ENCODE measurements around the gene PTBP1. TPM values are rescaled to one million over a fixed set of nuclear protein-coding genes. Genes with fewer than 3 reads are reported as not detected.

The PTBP1 gene
- total and polyA plus RNA-seq, 2 donors (not counting 3 experiments of a cell fraction or from before 2014, with no cell fraction given) = 382 to 623 TPM

- Histone ChIP-seq H2AFZ (ENCODE audit: low read depth, low read length) (peak overlapping the region; percentile 55), H3K9me3 (replicated peaks; ENCODE audit: control insufficient read depth, insufficient read depth, low read length) (no peaks in the 10 kb centered on the region), H3K36me3 (ENCODE audit: control insufficient read depth in 2 of 2, extremely low read depth in 1 of 2, insufficient read depth in 2 of 2, low read length in 2 of 2) (no peaks in the 10 kb centered on the region), H3K79me2 (ENCODE audit: control insufficient read depth, insufficient read depth, low read length) (no peaks in the 10 kb centered on the region), H3K9ac (replicated peaks; ENCODE audit: extremely low read depth, insufficient read depth, low read length) (no peak overlapping the region), H3K9me1 (replicated peaks; ENCODE audit: control insufficient read depth, extremely low read depth, insufficient read depth, low read length) (no peaks in the 10 kb centered on the region), H3K27ac (ENCODE audit: insufficient read depth, low read depth, low read length) (no peak overlapping the region), H3K27me3 (ENCODE audit: control insufficient read depth in 2 of 2, insufficient read depth in 2 of 2, low read length in 2 of 2) (no peaks in the 10 kb centered on the region), H3K4me2 (ENCODE audit: insufficient read depth, low read length) (no peak overlapping the region), H3K4me1 (ENCODE audit: control insufficient read depth, extremely low read depth, insufficient read depth, low read length) (no peaks in the 10 kb centered on the region), H3K4me3 (replicated peaks in 1 of 3; ENCODE audit: insufficient read depth in 1 of 3, low read depth in 1 of 3, low read length in 3 of 3) (no peak overlapping the region), H4K20me1 (replicated peaks; ENCODE audit: control insufficient read depth, extremely low read depth, insufficient read depth, low read length) (no peaks in the 10 kb centered on the region)
- BruUV-seq (replicated peaks) = no TSS peak
- ChIA-PET POLR2A (no interaction called here), CTCF (interaction anchor here (1.1 kb wide), 1 partner anchor 81 kb away, joined by 10 read pairs; no protein-coding TSS in a partner anchor)
- dilution Hi-C loops (cut with MboI; ENCODE audit: extremely low pct_ligation_motif_present, low sequenced_read_pairs) (no loop called here), intact Hi-C loops (cut with micrococcal nuclease) (no loop called here)
- FAIRE-seq = no peak
- no peak for TF ChIP-seq EZH2 (IDR thresholded peaks at IDR 0.05; ENCODE audit: borderline replicate concordance, low read depth, low read length, severe bottlenecking)
- DNase-seq (ENCODE audit: low read depth, low spot score) = no peak
These were observed 53.7 kb downstream of the PTBP1 start for GRCh38 chr19:850979-851335.

DNA sequence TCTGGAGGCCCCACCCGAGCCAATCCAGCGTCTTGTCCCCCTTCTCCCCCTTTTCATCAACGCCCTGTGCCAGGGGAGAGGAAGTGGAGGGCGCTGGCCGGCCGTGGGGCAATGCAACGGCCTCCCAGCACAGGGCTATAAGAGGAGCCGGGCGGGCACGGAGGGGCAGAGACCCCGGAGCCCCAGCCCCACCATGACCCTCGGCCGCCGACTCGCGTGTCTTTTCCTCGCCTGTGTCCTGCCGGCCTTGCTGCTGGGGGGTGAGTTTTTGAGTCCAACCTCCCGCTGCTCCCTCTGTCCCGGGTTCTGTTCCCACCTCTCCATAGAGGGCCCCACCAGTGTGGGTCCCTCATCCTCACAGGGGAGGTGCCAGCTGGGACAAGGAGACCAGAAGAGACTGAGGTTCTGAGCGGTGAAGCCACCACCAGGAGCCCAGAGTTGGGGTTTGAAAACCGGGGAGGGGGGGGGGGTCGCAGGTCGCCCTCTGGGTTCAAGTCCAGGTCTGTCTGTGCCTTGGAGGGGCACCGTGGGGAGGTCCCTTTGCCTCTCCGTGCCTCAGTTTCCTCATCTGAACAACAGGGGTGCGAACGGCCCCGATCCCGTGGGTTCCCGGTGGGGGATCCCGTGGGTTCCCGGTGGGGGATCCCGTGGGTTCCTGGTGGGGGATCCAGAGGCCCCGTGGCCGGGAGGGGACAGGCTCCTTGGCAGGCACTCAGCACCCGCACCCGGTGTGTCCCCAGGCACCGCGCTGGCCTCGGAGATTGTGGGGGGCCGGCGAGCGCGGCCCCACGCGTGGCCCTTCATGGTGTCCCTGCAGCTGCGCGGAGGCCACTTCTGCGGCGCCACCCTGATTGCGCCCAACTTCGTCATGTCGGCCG is 55.1 kb downstream of the PTBP1 start, which contains the start of gene ELANE:
Gene ELANE (plus strand): TSS at position 168 of the 878 bp plus-strand sequence. CDS start 26 bp downstream, at position 194.
- no peak within 1 kb of the TSS for H3K9ac ChIP-seq (replicated peaks; ENCODE audit: extremely low read depth, insufficient read depth, low read length)
- TF ChIP-seq EZH2 (IDR thresholded peaks at IDR 0.05; ENCODE audit: borderline replicate concordance, low read depth, low read length, severe bottlenecking) = peak; percentile 30
- no peak for TF ChIP-seq MYC (IDR thresholded peaks at IDR 0.05; ENCODE audit: low read depth, low read length)
- TF ChIP-seq FOS (IDR thresholded peaks at IDR 0.05; ENCODE audit: borderline replicate concordance, insufficient read depth, low read length) = no peak
- TF ChIP-seq, protein P1, sequence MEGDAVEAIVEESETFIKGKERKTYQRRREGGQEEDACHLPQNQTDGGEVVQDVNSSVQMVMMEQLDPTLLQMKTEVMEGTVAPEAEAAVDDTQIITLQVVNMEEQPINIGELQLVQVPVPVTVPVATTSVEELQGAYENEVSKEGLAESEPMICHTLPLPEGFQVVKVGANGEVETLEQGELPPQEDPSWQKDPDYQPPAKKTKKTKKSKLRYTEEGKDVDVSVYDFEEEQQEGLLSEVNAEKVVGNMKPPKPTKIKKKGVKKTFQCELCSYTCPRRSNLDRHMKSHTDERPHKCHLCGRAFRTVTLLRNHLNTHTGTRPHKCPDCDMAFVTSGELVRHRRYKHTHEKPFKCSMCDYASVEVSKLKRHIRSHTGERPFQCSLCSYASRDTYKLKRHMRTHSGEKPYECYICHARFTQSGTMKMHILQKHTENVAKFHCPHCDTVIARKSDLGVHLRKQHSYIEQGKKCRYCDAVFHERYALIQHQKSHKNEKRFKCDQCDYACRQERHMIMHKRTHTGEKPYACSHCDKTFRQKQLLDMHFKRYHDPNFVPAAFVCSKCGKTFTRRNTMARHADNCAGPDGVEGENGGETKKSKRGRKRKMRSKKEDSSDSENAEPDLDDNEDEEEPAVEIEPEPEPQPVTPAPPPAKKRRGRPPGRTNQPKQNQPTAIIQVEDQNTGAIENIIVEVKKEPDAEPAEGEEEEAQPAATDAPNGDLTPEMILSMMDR (IDR thresholded peaks at IDR 0.05; ENCODE audit: extremely low read depth in 1 of 2, insufficient read depth in 1 of 2, low read depth in 1 of 2, low read length in 2 of 2) = no peak
- no peak for TF ChIP-seq POLR2AphosphoS5 (IDR thresholded peaks at IDR 0.05; ENCODE audit: insufficient read depth, low read depth, low read length)
- TF ChIP-seq, protein P2, sequence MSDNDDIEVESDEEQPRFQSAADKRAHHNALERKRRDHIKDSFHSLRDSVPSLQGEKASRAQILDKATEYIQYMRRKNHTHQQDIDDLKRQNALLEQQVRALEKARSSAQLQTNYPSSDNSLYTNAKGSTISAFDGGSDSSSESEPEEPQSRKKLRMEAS (IDR thresholded peaks at IDR 0.05; ENCODE audit: insufficient read depth, insufficient read length) = no peak
- TF ChIP-seq JUN (IDR thresholded peaks at IDR 0.05; ENCODE audit: borderline replicate concordance, insufficient read depth, insufficient read length, low read depth) = no peak
- TF ChIP-seq GATA2 (IDR thresholded peaks at IDR 0.05; ENCODE audit: insufficient read depth, insufficient read length, low read depth, low read length) = no peak
- H3K4me2 ChIP-seq (ENCODE audit: insufficient read depth, low read length) = no peak within 1 kb of the TSS
- FAIRE-seq = no peak
- no peaks in the 10 kb centered on the region for H3K9me1 ChIP-seq (replicated peaks; ENCODE audit: control insufficient read depth, extremely low read depth, insufficient read depth, low read length)
- no peaks in the 10 kb centered on the region for H3K79me2 ChIP-seq (ENCODE audit: control insufficient read depth, insufficient read depth, low read length)
- H2AFZ ChIP-seq (ENCODE audit: low read depth, low read length) = no peak within 1 kb of the TSS
- no peaks in the 10 kb centered on the region for H3K9me3 ChIP-seq (replicated peaks; ENCODE audit: control insufficient read depth, insufficient read depth, low read length)
- H3K27ac ChIP-seq (ENCODE audit: insufficient read depth, low read depth, low read length) = no peak within 1 kb of the TSS
- POLR2A ChIA-PET = no interaction called here
- no TSS peak for BruUV-seq (replicated peaks)
- DNase-seq (ENCODE audit: low read depth, low spot score) = no peak
- intact Hi-C loops (cut with micrococcal nuclease) = no loop called here
- dilution Hi-C loops (cut with MboI; ENCODE audit: extremely low pct_ligation_motif_present, low sequenced_read_pairs) = no loop called here
- no peaks in the 10 kb centered on the region for H3K36me3 ChIP-seq (ENCODE audit: control insufficient read depth in 2 of 2, extremely low read depth in 1 of 2, insufficient read depth in 2 of 2, low read length in 2 of 2)
- no peak within 1 kb of the TSS for H3K4me3 ChIP-seq (replicated peaks in 1 of 3; ENCODE audit: insufficient read depth in 1 of 3, low read depth in 1 of 3, low read length in 3 of 3)
- CTCF ChIA-PET = no interaction called here
- no peaks in the 10 kb centered on the region for H3K4me1 ChIP-seq (ENCODE audit: control insufficient read depth, extremely low read depth, insufficient read depth, low read length)
- H3K27me3 ChIP-seq (ENCODE audit: control insufficient read depth in 2 of 2, insufficient read depth in 2 of 2, low read length in 2 of 2) = no peaks in the 10 kb centered on the region
- H4K20me1 ChIP-seq (replicated peaks; ENCODE audit: control insufficient read depth, extremely low read depth, insufficient read depth, low read length) = no peaks in the 10 kb centered on the region

Measured in endothelial cell of umbilical vein (primary cell).